ENCODE data around the gene TPSD1.
"Not testable (repeated sequence)": the region's sequence is repeated elsewhere in the genome, so short reads cannot be mapped to it uniquely, and the experiment has no call there.

Gene TPSD1

DNA sequence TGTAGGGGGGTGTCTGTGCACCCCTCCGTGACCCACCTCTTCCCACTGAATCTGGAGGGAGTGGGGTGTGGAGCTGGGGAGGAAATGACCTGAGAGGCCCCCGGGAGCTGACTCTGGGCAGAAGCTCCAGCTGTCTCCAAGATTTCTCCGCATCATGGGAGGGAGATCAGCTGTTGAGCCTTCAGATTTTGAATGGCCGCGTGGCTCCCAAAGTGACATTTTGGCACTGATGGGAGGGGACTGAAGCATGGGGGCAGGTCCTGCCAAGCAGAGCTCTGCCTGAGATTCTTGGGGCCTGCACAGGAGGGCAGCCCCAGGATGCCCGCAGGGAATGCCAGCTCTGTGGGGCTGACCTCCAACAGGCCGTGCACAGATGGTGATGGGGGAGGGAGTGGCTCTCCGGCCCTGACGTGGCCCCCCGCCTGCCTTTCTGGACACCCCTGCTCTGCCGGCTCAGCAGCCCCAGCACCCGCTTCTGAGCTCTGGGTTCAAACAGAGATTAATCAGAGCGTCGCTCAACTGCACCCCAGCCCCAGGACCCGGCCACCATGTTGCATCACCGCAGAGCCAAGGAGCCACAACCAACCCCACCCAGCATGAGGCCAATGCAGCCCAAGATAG is 28.2 kb downstream of the TPSD1 start:
- DNase-seq: no peak

DNA sequence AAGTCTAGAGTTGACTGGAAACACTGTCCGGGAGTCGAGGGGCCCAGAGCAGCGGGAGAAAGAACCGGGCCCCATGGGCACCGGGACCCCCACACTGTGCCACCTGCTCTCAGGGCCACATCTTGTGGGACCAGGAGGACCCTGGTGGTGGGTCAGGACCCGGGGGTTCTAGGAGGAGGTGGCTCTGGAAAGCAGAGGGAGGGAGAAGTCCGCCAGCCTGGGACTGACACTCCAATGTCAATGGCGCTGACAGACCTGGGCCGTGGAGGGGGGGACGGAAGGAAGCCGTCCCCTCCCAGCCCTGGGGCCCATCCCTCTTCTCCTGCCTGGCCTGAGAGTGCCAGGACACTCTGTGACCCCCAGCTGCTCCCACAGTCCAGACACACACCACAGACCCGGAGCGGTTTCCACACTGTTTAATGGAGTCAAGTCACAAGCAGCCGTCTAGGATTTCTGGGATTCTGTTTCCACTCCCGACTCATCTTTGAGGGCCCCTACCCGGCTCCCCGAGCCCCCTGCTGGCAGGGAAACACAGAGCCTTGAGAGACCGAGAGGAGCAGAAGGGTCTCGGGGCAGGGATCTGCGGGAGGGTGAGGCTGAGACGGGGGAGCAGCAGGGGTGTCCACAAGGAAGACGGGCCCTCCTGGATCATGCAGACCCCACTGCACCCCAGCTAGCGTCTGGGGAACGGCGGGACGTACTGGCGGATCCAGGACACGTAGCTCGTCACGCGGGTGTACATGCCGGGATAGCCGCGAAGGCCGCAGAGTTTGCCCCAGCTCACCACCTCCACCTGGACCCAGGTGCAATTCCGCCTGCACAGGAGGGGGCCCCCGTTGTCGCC is 30.0 kb downstream of the TPSD1 start:
- no peak for DNase-seq

DNA sequence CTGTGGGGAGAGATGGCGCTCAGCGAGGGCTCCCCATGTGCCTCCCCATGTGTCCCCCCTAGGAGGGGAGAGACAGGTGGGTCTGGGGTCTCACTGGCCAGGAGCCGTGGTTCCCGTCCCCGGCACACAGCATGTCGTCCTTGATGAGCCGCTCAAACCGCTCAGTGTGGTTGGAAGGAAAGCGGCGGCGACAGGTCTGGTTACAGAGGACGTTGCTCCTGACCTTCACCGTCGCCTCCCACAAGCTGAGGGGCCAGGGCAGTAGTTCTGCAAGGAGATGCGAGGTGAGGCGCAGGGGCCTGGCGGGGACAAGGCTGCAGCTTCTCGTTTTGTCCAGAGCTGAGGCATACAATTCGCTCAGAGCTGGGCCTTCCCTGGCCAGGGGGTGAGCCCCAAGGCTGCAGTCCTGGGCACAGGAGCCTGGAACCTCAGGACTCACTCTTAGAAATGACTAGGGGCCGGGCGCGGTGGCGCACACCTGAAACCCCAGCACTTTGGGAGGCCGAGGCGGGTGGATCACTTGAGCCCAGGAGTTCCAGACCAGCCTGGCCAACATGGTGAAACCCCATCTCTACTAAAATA is 30.7 kb downstream of the TPSD1 start:
- DNase-seq: no peak

DNA sequence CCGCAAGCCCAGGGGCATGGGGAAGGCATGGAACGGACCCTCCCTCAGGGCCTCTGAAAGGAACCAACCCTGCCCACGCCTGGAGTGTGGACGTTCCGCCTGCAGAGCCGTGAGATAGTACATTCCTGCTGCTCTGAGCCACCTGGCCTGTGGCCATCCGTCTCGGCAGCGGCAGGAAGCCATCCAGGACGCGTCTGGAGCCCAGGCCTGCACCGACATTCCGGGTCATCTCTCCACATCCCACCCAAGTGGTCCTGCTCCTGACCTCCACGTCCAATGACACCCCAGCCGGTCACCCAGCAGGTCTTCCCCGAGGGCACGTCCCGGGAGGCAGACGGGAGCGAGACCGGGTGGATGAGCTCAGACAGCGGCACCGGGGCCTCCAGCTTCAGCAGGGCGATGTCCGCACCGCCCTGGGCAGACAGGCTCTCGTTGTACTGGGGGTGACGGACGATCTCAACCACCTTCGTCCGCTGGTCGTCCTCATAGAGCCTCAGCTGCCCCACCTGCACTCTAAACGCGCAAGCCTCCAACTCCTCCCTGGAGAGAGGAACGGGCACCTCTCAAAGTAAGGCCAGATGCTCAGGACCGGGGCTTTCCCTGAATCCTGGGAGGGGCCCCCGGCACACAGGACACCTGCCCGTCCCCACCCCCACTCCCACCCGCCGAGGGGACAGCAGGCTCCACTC is 32.3 kb downstream of the TPSD1 start:
- no peak for DNase-seq

GRCh38 chr16:1288813-1289476 is 33.1 kb downstream of the TPSD1 start:
- no peak for DNase-seq

GRCh38 chr16:1289477-1289866 is 33.6 kb downstream of the TPSD1 start:
- DNase-seq: no peak

GRCh38 chr16:1290063-1290501 is 34.2 kb downstream of the TPSD1 start:
- no peak for DNase-seq

DNA sequence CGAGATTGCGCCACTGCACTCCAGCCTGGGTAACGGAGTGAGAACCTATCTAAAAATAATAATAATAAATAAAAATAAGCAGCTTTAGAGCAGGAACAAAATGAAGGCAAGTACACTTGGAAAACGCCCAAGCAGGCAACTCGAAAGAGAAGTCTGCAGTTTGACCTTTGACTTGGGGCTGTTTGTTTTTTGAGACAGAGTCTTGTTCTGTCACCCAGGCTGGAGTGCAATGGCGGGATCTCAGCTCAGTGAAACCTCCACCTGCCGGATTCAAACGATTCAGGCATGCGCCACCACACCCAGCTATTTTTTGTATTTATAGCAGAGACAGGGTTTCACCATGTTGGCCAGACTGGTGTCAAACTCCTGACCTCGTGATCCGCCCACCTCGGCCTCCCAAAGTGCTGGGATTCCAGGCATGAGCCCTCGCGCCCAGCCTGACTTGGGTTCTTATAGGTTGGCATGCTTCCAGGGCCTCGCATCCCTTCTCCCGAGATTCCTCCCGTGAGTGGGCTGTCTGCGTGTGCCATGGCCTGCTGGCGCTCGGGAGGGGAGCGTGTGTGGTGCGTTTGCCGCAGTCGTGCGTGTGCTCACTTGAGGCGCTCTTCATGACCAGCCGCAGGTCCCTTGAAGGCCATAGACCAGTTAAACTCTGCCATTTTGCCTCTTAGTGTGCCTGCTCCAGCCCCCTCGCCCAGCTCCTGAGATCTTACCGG is 35.1 kb downstream of the TPSD1 start:
- DNase-seq: no peak

- peak; percentile 61 for DNase-seq
Observed at GRCh38 chr16:1291576-1291974, 35.7 kb downstream of the TPSD1 start.

DNA sequence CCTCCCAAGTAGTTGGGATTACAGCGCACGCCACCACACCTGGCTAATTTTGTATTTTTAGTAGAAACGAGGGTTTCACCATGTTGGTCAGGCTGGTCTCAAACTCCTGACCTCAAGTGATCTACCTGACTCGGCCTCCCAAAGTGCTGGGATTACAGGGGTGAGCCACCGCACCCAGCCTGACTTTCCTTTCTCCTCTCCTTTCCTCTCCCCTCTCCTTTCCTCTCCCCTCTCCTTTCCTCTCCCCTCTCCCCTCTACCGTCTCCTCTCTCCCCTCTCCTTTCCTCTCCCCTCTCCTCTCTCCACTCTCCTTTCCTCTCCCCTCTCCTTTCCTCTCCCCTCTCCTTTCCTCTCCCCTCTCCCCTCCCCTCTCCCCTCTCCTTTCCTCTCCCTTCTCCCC is 36.3 kb downstream of the TPSD1 start:
- DNase-seq: not testable (repeated sequence)

DNA sequence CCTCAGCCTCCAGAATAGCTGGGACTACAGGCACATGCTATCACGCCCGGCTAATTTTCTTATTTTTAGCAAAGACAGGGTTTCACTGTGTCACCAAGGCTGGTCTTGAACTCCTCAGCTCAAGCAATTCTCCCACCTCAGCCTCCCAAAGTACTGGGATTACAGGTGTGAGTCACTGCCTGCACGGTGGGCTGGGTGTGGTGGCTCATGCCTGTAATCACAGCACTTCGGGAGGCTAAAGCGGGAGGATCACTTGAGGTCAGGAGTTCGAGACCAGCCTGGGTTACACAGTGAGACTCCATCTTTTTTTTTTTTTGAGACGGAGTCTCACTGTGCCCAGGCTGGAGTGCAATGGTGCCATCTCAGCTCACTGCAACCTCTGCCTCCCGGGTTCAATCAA is 36.9 kb downstream of the TPSD1 start:
- DNase-seq: not testable (repeated sequence)

GRCh38 chr16:1293921-1294656 is 38.2 kb downstream of the TPSD1 start:
- no peak for DNase-seq

DNA sequence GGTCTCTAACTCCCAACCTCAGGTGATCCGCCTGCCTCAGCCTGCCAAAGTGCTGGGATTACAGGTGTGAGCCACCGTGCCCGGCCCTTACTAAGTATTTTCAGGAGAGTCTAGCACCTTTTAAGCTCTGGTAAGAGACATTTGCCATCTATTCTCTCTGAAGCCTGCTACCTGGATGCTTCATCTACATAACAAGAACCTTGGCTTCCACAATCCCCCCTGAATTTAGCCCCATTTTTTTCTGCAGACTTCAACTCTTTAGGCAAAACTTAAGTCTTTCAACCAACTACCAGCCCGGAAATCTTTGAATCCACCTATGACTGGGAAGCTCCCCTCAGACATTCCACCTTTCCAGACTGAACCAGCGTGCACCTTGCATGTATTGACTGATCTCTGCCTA is 39.6 kb downstream of the TPSD1 start:
- no peak for DNase-seq

DNA sequence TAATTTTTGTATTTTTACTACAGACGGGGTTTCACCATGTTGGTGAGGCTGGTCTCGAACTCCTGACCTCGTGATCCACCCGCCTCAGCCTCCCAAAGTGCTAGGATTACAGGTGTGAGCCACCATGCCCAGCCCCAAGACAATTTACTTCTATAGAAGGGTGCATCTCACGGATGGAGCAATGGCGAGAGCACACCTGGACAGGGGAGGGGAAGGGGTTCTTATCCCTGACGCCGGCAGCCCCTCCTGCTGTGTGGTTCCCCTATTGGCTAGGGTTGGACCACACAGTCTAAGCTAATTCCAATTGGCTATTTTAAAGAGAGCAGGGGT is 40.8 kb downstream of the TPSD1 start:
- DNase-seq: not testable (repeated sequence)

DNA sequence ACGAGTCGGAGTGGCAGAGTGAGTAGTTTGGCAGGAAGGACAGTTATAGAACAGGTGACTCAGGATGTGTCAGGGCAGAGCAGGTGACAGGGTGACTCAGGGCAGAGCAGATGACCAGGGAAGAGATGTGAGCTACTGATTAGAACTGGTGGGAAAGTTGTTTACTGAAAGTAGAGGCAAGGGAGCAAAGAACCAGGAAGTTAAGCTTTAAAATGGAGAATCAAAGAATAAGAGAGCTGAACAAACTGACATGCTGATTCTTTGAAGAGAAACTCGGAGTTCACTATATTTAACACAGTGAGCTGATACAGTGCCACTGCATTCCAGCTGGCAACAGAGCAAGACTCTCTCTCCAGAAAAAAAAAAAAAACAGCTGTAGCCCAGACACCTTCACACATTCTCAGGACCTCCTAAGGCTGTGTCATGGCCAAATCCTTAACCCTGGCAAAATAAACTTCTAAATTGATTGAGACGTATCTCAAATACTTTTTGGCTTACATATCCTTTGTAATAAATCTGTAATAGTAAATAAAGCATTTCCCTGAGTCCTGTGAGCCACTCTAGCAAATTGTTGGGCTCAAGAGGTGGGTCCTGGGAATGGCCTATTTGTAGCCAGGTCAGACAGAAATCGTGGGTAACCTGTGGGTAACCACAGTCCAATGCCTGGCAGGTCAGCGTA is 41.3 kb downstream of the TPSD1 start:
- DNase-seq: no peak

DNA sequence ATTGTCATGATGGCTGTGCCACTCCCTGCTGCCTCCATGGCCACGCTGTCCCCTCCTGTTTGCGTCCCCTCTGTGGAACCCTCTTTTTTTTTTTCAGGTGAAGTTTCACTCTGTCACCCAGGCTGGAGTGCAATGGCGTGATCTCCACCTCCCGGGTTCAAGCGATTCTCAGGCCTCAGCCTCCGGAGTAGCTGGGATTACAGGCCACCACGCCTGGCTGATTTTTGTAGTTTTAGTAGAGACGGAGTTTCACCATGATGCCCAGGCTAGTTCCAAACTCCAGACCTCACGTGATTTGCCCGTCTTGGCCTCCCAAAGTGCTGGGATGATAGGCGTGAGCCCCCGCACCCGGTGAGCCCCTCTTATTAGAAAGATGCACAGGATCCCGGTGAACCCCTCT is 42.5 kb downstream of the TPSD1 start:
- DNase-seq: no peak

DNA sequence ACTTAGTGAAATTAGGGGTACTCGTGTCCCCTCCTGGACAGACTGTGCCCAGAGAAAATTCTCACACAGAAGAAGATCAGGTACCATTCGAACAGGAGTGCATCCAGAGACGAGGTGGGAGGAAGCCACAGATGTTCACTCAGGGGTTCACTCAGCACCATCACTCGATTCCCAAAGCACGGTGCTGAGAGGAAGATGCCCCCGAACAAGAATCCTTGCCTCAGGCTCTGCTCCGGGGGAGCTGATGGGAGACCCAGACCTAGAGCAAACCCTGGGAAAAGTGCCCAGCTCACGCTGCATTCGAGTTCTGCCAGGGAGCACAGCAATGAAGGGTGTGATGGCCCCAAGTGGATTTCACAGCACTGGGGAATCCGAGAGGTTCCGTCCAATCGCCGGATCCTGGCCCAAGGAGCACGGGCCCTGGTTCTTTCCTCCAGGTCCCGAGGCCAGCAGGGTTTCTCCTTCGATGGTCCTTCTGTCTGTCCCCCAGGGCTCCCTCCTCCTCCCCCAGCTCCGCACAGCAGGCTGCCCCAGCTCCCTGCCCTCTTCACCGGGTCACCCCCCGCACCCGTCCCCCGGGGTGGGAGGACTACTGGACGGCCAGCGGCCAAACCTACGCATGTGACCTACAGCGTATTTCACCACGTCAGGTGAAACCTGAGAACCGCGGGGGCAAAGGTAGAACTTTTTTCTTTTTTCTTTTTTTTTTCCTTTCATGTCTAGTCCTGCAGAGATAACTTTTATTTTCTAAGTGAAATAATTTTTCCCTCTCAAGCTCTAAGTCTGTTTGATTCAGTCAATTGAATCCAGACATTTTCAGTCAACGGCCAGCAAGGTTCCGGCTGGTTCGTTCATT is 43.4 kb downstream of the TPSD1 start:
- DNase-seq: no peak

DNA sequence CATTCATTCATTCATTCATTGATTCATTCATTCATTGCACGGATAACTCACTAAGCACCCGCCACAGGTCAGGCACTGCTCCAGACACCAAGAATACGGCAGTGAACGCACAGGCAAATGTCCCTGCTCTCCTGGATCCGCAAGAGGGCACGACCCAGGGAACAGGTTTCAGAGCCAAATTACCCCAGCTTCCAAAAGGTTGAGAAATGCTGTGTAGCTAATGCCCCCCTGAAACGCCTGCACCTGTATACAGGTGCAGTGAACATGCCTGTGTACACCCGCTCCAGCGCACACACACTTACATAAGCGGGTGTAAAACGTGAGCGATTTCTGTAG is 44.0 kb downstream of the TPSD1 start:
- DNase-seq: no peak

GRCh38 chr16:1300664-1301476 is 45.0 kb downstream of the TPSD1 start:
- peak; percentile 13 for DNase-seq

Data from NCI-H1092 (cell line).